Testis (tissue), 2 donors: ENCODE results near the gene TEAD1.

Experiments
- POLR2A ChIP-seq: fragments of 450-650 bp; IDR thresholded peaks from one replicate; pipeline ENCODE4 v1.6.1; 2017; ENCODE audit warnings: antibody characterized with exemption, mild to moderate bottlenecking, moderate library complexity
- TF ChIP-seq, protein P1 (sequence below), 3 experiments: fragments of 450-650 bp in 2 of 3; fragments of 200-600 bp in 1 of 3; sonication (generic) in 1 of 3; IDR thresholded peaks; one replicate each; pipeline ENCODE4 v1.5.1; 2016 to 2019; ENCODE audit warnings: antibody characterized with exemption in 3 of 3, mild to moderate bottlenecking in 2 of 3, moderate library complexity in 1 of 3

DNA sequence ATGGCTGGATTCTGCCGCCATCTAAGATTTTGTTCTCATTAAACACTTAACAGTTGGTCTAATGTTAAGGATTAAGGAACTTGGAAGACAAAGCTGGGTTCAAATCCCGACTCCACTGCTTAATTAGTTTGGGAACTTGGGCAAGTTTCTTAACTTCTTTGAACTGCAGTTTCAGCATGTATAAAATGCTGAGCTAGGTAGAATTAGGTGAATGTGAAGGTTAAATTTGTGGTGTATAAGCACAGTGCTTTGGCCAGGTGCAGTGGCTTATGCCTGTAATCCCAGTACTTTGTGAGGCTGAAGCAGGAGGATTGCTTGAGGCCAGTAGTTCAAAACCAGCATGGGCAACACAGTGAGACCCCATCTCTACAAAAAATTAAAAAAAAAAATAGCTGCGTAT lies 174.2 kb downstream of the TEAD1 start:
- no peak for TF ChIP-seq POLR2A
- TF ChIP-seq, protein P1, sequence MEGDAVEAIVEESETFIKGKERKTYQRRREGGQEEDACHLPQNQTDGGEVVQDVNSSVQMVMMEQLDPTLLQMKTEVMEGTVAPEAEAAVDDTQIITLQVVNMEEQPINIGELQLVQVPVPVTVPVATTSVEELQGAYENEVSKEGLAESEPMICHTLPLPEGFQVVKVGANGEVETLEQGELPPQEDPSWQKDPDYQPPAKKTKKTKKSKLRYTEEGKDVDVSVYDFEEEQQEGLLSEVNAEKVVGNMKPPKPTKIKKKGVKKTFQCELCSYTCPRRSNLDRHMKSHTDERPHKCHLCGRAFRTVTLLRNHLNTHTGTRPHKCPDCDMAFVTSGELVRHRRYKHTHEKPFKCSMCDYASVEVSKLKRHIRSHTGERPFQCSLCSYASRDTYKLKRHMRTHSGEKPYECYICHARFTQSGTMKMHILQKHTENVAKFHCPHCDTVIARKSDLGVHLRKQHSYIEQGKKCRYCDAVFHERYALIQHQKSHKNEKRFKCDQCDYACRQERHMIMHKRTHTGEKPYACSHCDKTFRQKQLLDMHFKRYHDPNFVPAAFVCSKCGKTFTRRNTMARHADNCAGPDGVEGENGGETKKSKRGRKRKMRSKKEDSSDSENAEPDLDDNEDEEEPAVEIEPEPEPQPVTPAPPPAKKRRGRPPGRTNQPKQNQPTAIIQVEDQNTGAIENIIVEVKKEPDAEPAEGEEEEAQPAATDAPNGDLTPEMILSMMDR (IDR thresholded peaks at IDR 0.05): peak in 1 of 3 experiments; percentile 4
